Medulla oblongata (tissue), 1 donor: ENCODE measurements around the gene TNFSF10.
"Not testable (repeated sequence)": the region's sequence is repeated elsewhere in the genome, so short reads cannot be mapped to it uniquely, and the experiment has no call there.

Source experiments
- DNase-seq: peaks from one replicate; pipeline ENCODE4 v3.0.0-alpha.2; 2015; ENCODE audit errors: extremely low spot score

Gene TNFSF10

DNA sequence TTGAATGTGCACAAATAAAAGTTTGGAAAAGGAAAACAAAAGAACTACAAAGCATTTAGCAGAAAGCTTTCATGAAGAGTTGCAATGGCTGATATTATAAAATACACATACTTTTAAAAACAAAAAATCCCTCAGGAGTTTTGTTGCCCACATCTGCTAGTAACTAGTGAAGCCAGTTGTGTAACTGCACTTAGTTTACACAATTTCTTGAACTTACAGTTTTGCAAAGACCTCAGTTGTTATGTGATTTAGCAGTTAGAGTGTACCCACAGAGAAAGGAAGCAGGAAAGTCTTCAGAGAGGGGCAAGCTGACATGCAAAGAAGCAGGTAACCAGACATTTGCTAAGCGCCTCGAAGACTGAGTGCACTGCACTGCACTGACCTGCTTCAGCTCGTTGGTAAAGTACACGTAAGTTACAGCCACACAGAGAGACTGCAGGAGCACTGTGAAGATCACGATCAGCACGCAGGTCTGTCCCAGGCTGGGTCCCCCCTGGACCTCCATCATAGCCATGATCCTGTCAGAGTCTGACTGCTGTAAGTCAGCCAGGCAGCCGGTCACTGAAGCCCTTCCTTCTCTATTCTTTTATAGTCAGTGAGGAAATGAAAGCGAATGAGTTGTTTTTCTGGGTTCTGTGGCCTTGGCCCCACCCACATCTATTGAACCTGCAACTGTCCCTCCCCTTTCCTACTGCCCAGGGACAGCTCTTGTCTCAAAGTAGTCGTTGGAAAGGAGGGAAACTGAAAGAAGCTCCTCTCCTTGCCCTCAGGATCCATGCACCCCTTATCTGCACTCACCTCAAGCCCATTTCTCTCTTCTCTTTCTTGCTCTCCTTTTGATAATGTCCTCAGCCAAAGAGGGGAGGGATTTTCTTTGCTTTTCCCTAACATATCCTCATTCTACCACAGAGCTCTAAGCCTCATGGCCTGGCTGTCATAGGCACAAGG is at the start of gene TNFSF10:
Gene TNFSF10 (minus strand): TSS at position 560 of the 948 bp plus-strand sequence. CDS start 46 bp downstream, at position 514.
- peak; percentile 76 for DNase-seq

GRCh38 chr3:172569128-172570008 is 46.1 kb upstream of the TNFSF10 start:
- DNase-seq: no peak

- DNase-seq: peak; percentile 33
Observed at GRCh38 chr3:172568701-172569100, 45.5 kb upstream of the TNFSF10 start.

DNA sequence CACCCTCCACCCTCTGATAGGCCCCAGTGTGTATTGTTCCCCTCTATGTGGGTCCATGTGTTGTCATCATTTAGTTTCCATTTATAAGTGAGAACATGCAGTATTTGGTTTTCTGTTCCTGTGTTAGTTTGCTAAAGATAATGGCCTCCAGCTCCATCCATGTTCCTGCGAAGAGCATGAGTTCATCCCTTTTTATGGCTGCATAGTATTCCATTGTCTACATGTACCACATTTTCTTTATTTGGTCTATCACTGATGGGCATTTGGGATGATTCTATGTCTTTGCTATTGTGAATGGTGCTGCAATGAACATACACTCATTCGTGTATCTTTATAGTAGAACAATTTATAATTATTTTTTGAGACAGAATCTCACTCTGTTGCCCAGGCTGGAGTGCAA is 43.6 kb upstream of the TNFSF10 start:
- DNase-seq: not testable (repeated sequence)

- DNase-seq: no peak
Observed at GRCh38 chr3:172564499-172564898, 41.3 kb upstream of the TNFSF10 start.

GRCh38 chr3:172562871-172563865 is 39.9 kb upstream of the TNFSF10 start:
- peak; percentile 30 for DNase-seq

GRCh38 chr3:172561897-172562640 is 38.8 kb upstream of the TNFSF10 start:
- no peak for DNase-seq

DNA sequence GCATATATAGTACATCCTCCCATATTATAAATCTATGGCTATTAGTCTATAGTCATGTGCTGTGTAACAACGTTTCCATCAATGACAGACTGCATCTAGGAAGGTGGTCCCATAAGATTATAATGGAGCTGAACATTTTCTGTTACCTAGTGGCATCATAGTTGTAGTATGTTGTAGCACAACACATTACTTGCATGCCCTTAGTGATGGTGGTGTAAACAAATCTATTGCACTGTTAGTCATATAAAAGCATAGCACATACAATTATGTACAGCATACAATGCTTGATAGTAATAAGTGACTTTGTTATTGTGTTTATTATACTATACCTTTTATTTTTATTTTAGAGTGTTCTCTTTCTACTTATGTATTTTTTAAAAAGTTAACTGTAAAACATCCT is 37.4 kb upstream of the TNFSF10 start:
- no peak for DNase-seq

DNA sequence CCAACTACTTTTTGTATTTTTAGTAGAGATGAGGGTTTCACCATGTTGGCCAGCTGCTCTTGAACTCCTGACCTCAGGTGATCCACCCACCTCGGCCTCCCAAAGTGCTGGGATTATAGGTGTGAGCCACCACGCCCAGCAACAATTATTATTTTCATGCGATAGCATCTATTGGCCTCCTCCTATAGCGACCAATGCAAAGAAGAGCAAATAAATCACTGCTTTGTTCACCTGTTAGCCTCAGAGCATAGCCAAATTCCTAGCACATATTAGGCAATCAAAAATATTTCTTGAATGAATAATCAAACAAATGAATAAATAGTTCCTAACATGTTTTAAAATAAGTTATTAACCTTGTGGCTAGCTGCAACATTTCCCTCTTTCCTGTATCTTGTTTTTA is 36.8 kb upstream of the TNFSF10 start:
- DNase-seq: no peak

DNA sequence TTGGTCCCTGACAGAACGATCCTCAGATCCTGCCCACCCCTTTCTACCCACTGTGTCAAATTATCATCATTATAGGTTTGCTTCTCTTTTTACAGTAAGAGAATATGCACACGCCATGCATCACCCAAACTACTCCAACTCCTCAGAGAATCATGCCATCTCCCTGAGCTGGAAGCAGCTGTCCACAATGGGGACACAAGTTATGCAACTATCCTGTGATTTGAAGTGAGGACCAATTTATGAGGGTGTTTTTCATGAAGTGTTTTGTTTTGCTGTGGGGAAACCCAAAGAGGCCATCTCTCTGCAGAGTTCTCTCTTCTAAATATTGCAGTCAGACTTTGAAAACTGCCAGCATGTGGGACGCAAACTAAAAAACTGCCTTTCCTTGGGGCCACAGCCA is 35.8 kb upstream of the TNFSF10 start:
- peak; percentile 18 for DNase-seq

DNA sequence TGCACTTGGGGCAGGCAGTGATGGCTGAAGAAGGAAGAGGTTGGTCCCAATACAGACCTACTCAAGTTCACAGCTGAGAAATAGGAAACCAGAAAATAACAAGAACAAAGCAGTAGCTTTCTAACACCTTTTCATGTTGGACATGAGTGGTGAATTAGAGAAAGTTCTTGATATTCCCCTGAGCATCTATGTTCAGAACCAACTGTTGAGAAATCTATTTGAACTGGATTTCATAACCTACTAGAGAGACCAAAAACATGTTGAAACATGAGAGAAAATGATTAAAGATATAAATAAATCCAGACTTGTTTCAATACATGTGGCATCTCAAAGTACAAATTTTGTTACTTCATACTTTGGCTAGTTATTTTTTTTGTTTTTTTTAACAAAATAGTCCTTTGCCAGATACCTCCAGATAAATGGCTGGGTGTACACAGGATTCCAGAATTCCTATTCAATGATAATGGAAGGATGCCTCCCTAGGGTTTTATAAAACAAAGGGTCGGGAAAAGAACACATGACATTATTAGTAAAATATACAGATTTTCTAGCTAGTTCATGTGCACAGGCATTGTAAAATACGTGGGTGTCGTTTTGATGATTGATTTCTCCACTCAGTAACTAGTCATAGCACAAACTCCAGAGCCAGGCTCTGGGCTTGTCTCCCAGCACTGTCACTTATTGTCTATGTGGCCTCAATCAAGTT is 34.4 kb upstream of the TNFSF10 start:
- no peak for DNase-seq

DNA sequence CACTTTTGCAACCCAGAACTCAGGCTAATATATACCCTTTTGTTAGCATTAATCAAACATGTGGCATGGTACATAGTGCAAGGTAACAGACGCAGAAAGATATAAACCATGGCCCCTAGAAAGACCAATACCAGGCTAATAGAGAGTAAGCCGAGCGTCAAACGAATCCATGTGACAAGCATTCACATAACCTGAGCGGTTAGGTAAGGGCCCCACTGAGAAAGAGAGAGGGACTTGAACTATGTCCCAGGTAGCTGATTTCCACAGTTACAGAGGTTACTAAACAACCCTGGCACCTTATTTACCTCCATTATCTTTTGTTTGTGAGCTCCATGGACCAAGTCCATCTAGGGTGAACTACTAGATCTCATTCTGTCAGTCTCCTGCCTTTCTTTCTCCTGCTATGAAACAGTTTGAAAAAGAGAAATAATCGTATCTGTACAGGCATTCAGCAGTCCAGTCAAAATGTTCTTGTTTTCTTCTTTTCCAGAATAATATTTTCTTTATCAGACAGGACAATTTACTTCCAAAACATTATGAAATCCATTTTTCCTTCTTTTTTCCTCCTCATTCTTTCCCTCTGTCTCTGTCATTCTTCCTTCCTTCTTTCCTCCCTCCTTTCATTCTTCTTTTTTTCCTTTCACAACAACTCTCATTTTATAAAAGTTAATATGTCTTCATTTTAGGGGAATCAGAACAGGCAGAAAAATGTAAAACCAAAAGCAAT is 30.5 kb upstream of the TNFSF10 start:
- DNase-seq: no peak

- DNase-seq: no peak
Observed at GRCh38 chr3:172552607-172553006, 29.4 kb upstream of the TNFSF10 start.

GRCh38 chr3:172551874-172552273 is 28.6 kb upstream of the TNFSF10 start:
- DNase-seq: no peak

DNA sequence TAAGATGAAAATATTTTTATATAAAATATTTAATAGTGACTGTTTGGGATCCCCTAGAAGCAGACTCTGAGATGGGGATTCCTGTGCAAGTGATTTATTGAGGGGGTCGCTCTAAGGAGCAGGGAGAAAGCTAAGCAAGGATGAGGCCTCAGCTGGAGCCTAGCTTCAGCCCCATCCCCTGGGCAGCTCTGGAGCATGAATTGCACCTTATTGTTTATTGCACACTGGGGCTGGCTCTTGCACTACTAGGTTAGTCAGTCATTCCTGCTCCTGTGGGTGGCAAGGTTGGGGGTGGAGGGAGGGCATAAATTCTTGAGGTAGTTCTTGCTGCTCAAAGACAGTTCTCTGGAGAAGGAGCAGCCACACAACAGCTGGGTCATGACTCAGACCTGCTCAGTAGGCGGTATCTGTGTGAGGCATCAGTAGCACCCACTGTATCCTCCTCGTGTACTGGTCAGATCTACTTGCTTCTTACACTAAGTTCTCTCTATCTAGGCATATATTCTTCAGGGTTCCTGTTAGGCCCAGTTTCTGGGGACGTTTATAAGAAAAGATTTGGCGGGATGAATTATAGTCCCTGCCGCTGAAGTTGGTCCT is 27.2 kb upstream of the TNFSF10 start:
- no peak for DNase-seq

GRCh38 chr3:172549144-172549543 is 25.9 kb upstream of the TNFSF10 start:
- no peak for DNase-seq

GRCh38 chr3:172546628-172547214 is 23.5 kb upstream of the TNFSF10 start:
- no peak for DNase-seq

DNA sequence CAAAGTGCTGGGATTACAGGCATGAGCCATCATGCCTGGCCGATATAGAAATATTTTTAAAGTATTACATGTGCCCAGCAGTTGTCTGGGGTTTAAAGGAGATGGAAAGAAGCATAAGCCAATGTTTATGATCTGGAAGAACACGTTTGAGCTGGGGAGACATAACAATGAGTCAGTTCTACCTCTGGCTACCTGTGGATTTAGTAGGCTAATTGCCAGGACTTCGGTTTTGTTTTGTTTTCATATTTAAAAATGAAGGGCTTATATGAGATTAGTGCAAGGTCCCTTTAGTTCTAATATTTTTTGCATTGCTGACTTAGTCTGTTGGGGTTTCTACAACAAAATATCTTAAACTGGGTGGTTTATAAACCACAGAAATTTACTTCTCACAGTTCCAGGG is 22.9 kb upstream of the TNFSF10 start:
- no peak for DNase-seq
